Activated CD8-positive, alpha-beta memory T cell treated with anti-CD3 and anti-CD28 coated beads for 48 hours (primary cell): ENCODE data around the gene NEDD4L.

Source experiments
- DNase-seq, 3 experiments: peaks; one replicate each; pipeline ENCODE4 v3.0.0-alpha.2; 2020; ENCODE audit warnings: low read depth in 2 of 3, low spot score in 2 of 3

NEDD4L gene

GRCh38 chr18:58091099-58091611 is 47.1 kb downstream of the NEDD4L start:
- no peak for DNase-seq

GRCh38 chr18:58093311-58093803 is 49.3 kb downstream of the NEDD4L start:
- no peak for DNase-seq

- DNase-seq = no peak
These were observed 51.2 kb downstream of the NEDD4L start for GRCh38 chr18:58095222-58095621.

- no peak for DNase-seq
These were observed 51.6 kb downstream of the NEDD4L start for GRCh38 chr18:58095655-58096054.

GRCh38 chr18:58096658-58097057 is 52.6 kb downstream of the NEDD4L start:
- DNase-seq = no peak

GRCh38 chr18:58097121-58097906 is 53.3 kb downstream of the NEDD4L start:
- DNase-seq = no peak

- DNase-seq = no peak
These were observed 53.8 kb downstream of the NEDD4L start for GRCh38 chr18:58097907-58098166.

- DNase-seq = no peak
These were observed 54.7 kb downstream of the NEDD4L start for GRCh38 chr18:58098706-58099105.

- DNase-seq = no peak
These were observed 56.1 kb downstream of the NEDD4L start for GRCh38 chr18:58100154-58100553.

- no peak for DNase-seq
These were observed 57.3 kb downstream of the NEDD4L start for GRCh38 chr18:58101291-58101794.

- DNase-seq = no peak
These were observed 58.0 kb downstream of the NEDD4L start for GRCh38 chr18:58102018-58102417.

GRCh38 chr18:58102875-58103274 is 58.8 kb downstream of the NEDD4L start:
- DNase-seq = no peak

GRCh38 chr18:58103339-58103985 is 59.4 kb downstream of the NEDD4L start:
- DNase-seq = no peak

- no peak for DNase-seq
These were observed 60.1 kb downstream of the NEDD4L start for GRCh38 chr18:58104096-58104495.

GRCh38 chr18:58105206-58105887 is 61.3 kb downstream of the NEDD4L start:
- no peak for DNase-seq

GRCh38 chr18:58105888-58106260 is 61.8 kb downstream of the NEDD4L start:
- no peak for DNase-seq

- DNase-seq = no peak
These were observed 62.5 kb downstream of the NEDD4L start for GRCh38 chr18:58106289-58107070.

GRCh38 chr18:58109256-58109655 is 65.2 kb downstream of the NEDD4L start:
- no peak for DNase-seq

- DNase-seq = no peak
These were observed 66.4 kb downstream of the NEDD4L start for GRCh38 chr18:58110398-58110797.

GRCh38 chr18:58112174-58112573 is 68.1 kb downstream of the NEDD4L start:
- no peak for DNase-seq

- DNase-seq = no peak
These were observed 69.3 kb downstream of the NEDD4L start for GRCh38 chr18:58113337-58113736.
